Nephron (organoid): Measurements from ENCODE around the gene BAHCC1.
A peak's percentile ranks its signal among the peaks of the same experiment; 100 is the strongest.

ENCODE experiments used
- H3K27ac Mint-ChIP-seq, 3 experiments: 2 replicates each; pipeline ENCODE4 v1.8.0; 2020; ENCODE audit warnings: mixed read lengths in 3 of 3, mild to moderate bottlenecking in 2 of 3, moderate library complexity in 1 of 3
- H3K27me3 Mint-ChIP-seq: 2 replicates; pipeline ENCODE4 v1.8.0; 2021; ENCODE audit warnings: low read depth, mild to moderate bottlenecking, moderate library complexity, mixed read lengths
- H3K36me3 Mint-ChIP-seq: 2 replicates; pipeline ENCODE4 v1.8.0; 2020; ENCODE audit warnings: low read depth, mixed read lengths
- H3K4me1 Mint-ChIP-seq: 2 replicates; pipeline ENCODE4 v1.8.0; 2020; ENCODE audit warnings: mixed read lengths
- H3K4me3 Mint-ChIP-seq, 3 experiments: 2 replicates each; pipeline ENCODE4 v1.8.0; 2020; ENCODE audit warnings: mild to moderate bottlenecking in 3 of 3, mixed read lengths in 3 of 3, moderate library complexity in 2 of 3
- H3K9me3 Mint-ChIP-seq: 2 replicates; pipeline ENCODE4 v1.8.0; 2020; ENCODE audit warnings: mixed read lengths
- CTCF ChIP-seq, 3 experiments: fragments of 200-600 bp; sonication (generic); IDR thresholded peaks; one replicate each; pipeline ENCODE4 v1.5.0; 2021; ENCODE audit warnings: antibody characterized with exemption in 3 of 3; ENCODE audit not compliant: unreplicated experiment in 3 of 3

Gene BAHCC1

GRCh38 chr17:81391936-81392908 lies 3.0 kb upstream of the BAHCC1 start:
- H3K9me3 Mint-ChIP-seq = no peaks in the 10 kb centered on the region
- no peaks in the 10 kb centered on the region for H3K36me3 Mint-ChIP-seq

GRCh38 chr17:81392909-81393654 lies 2.2 kb upstream of the BAHCC1 start:
- Mint-ChIP-seq H3K9me3 (no peaks in the 10 kb centered on the region), H3K36me3 (no peaks in the 10 kb centered on the region), H3K27me3 (no peaks in the 10 kb centered on the region), H3K27ac (peak overlapping the region; percentile 96 to 98 (median 97)), H3K4me1 (peaks cover 58% of the 10 kb centered on the region), H3K4me3 (peak overlapping the region; percentile 87 to 92 (median 92))
- no peak for TF ChIP-seq CTCF (IDR thresholded peaks at IDR 0.05; ENCODE audit: unreplicated experiment in 3 of 3)

More at GRCh38 chr17:81391936-81392908, 3.0 kb upstream of the BAHCC1 start:
- Mint-ChIP-seq H3K4me1 (peaks cover 59% of the 10 kb centered on the region), H3K4me3 (peak overlapping the region; percentile 87 to 92 (median 92)), H3K27me3 (no peaks in the 10 kb centered on the region), H3K27ac (peak overlapping the region; percentile 96 to 98 (median 97))
- TF ChIP-seq CTCF (IDR thresholded peaks at IDR 0.05; ENCODE audit: unreplicated experiment in 3 of 3) = no peak

GRCh38 chr17:81393684-81394376 lies 1.4 kb upstream of the BAHCC1 start:
- Mint-ChIP-seq H3K27ac (peak overlapping the region; percentile 97 to 100 (median 100)), H3K4me3 (peak overlapping the region; percentile 97 to 99 (median 97)), H3K27me3 (no peaks in the 10 kb centered on the region), H3K4me1 (peaks cover 56% of the 10 kb centered on the region), H3K36me3 (no peaks in the 10 kb centered on the region), H3K9me3 (no peaks in the 10 kb centered on the region)
- peak in 2 of 3 experiments; percentile 30 to 40 for TF ChIP-seq CTCF (IDR thresholded peaks at IDR 0.05; ENCODE audit: unreplicated experiment in 3 of 3)

GRCh38 chr17:81394377-81394920 lies 808 bp upstream of the BAHCC1 start:
- Mint-ChIP-seq H3K27ac (peak overlapping the region; percentile 97 to 100 (median 100)), H3K4me1 (peaks cover 49% of the 10 kb centered on the region), H3K36me3 (no peaks in the 10 kb centered on the region), H3K9me3 (no peaks in the 10 kb centered on the region), H3K4me3 (peak overlapping the region; percentile 97 to 99 (median 97)), H3K27me3 (no peaks in the 10 kb centered on the region)
- peak in 1 of 3 experiments; percentile 25 for TF ChIP-seq CTCF (IDR thresholded peaks at IDR 0.05; ENCODE audit: unreplicated experiment in 3 of 3)

GRCh38 chr17:81395600-81396277 lies 482 bp downstream of the BAHCC1 start:
- Mint-ChIP-seq H3K36me3 (no peaks in the 10 kb centered on the region), H3K4me3 (peak overlapping the region; percentile 97 to 99 (median 97)), H3K4me1 (peaks cover 45% of the 10 kb centered on the region), H3K9me3 (no peaks in the 10 kb centered on the region), H3K27me3 (peaks cover 3% of the 10 kb centered on the region), H3K27ac (peak overlapping the region; percentile 97 to 100 (median 100))
- no peak for TF ChIP-seq CTCF (IDR thresholded peaks at IDR 0.05; ENCODE audit: unreplicated experiment in 3 of 3)
